Endothelial cell of umbilical vein (primary cell): ENCODE data around the gene CDK15.

ENCODE experiments used
- EZH2 ChIP-seq: IDR thresholded peaks from 2 replicates; pipeline ENCODE4 v1.6.1; 2012; ENCODE audit warnings: borderline replicate concordance, low read depth, mild to moderate bottlenecking, moderate library complexity, low read length, inconsistent platforms; ENCODE audit not compliant: severe bottlenecking
- POLR2A ChIP-seq: IDR thresholded peaks from 2 replicates; pipeline ENCODE4 v1.6.1; 2012; ENCODE audit warnings: low read depth, mild to moderate bottlenecking, control low read depth, low read length
- POLR2AphosphoS5 ChIP-seq: IDR thresholded peaks from 2 replicates; pipeline ENCODE4 v1.6.1; 2012; ENCODE audit warnings: low read depth, mild to moderate bottlenecking, control low read depth, low read length, moderate library complexity; ENCODE audit not compliant: insufficient read depth
- TF ChIP-seq, protein P1 (sequence below), 2 donors: IDR thresholded peaks; 1 replicate in 1 of 2; 2 replicates in 1 of 2; pipeline ENCODE4 v1.5.1; 2011; ENCODE audit warnings: low read length in 2 of 2, mild to moderate bottlenecking in 2 of 2, moderate library complexity in 2 of 2, control low read depth in 1 of 2, inconsistent platforms in 1 of 2, low read depth in 1 of 2; ENCODE audit not compliant: insufficient read depth in 1 of 2; ENCODE audit errors: extremely low read depth in 1 of 2

DNA sequence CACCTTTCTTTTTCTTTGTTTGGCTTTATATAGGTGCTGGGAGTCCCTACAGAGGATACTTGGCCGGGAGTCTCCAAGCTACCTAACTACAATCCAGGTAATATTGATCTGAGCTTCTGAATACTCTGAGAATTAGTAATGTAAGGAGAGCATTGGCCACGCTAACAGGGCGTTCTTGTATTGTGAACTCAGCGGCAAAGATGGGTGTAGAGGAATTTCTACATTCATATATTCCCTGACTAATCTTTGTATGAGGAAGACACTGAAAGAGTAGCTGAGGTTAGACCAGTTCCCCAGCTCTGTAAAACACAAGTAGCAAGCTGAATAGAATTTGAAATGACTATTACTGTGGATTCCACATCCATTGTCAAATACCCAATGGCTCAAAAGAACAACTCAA lies 48.5 kb downstream of the CDK15 start:
- TF ChIP-seq EZH2 (no peak), POLR2A (no peak), POLR2AphosphoS5 (no peak)
- TF ChIP-seq, protein P1, sequence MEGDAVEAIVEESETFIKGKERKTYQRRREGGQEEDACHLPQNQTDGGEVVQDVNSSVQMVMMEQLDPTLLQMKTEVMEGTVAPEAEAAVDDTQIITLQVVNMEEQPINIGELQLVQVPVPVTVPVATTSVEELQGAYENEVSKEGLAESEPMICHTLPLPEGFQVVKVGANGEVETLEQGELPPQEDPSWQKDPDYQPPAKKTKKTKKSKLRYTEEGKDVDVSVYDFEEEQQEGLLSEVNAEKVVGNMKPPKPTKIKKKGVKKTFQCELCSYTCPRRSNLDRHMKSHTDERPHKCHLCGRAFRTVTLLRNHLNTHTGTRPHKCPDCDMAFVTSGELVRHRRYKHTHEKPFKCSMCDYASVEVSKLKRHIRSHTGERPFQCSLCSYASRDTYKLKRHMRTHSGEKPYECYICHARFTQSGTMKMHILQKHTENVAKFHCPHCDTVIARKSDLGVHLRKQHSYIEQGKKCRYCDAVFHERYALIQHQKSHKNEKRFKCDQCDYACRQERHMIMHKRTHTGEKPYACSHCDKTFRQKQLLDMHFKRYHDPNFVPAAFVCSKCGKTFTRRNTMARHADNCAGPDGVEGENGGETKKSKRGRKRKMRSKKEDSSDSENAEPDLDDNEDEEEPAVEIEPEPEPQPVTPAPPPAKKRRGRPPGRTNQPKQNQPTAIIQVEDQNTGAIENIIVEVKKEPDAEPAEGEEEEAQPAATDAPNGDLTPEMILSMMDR (IDR thresholded peaks at IDR 0.05; ENCODE audit: extremely low read depth in 1 of 2, insufficient read depth in 1 of 2, low read depth in 1 of 2, low read length in 2 of 2), result no peak
